K562 (cell line): ENCODE measurements around the gene MYRFL. TPM values are rescaled to one million over a fixed set of nuclear protein-coding genes. Genes with fewer than 3 reads are reported as not detected.

Experiments
- ATAC-seq: fragments of 200-7000 bp; cut with Tn5 transposase; 3 replicates; pipeline ENCODE4 v1.9.1; 2020; ENCODE audit warnings: moderate library complexity
- BruUV-seq: library from RNA; stranded (reverse); fragments of 400-500 nt; replicated peaks from 2 replicates; lab custom pipeline; 2021; lab: Mats Ljungman, UMichigan
- CTCF ChIA-PET: fragments of 300-600 bp; formaldehyde crosslinking; extraction: SDS; loops from one replicate; lab custom pipeline; 2021; ENCODE audit warnings: low intra/inter-chr PET ratio; lab: Yijun Ruan, JAX
- POLR2A ChIA-PET: fragments of 300-600, 350-650 bp; sonication (Branson Sonifier 250); formaldehyde crosslinking; extraction: SDS; loops from one replicate; lab custom pipeline; 2021; ENCODE audit warnings: antibody characterized with exemption, inconsistent platforms; lab: Yijun Ruan, JAX
- DNase-seq, 4 experiments: peaks; one replicate each; pipeline versions ENCODE4 v3.0.0 to v3.0.0-alpha.2; 2011 to 2018; ENCODE audit warnings: low spot score in 3 of 4, mixed read lengths in 3 of 4; ENCODE audit errors: extremely low read depth in 1 of 4
- FAIRE-seq: peaks from 2 replicates; lab custom pipeline; 2011; peaks lifted over from hg19 to GRCh38; lab: Jason Lieb, UNC
- H2AFZ ChIP-seq: 2 replicates; pipeline ENCODE4 v1.6.0; 2011; ENCODE audit warnings: low read depth, low read length, control low read depth, inconsistent platforms
- H3K27ac ChIP-seq: fragments of 200-600 bp; 3 replicates; pipeline ENCODE4 v1.8.0; 2011; ENCODE audit warnings: low read depth, mild to moderate bottlenecking, control low read depth, inconsistent platforms, low read length, moderate library complexity, mixed read lengths; ENCODE audit errors: extremely low read depth
- H3K27me3 ChIP-seq, 2 experiments: fragments of 300-600 bp in 1 of 2; 2 replicates in 1 of 2; 3 replicates in 1 of 2; pipeline versions ENCODE4 v1.6.0 to v1.8.0; 2011; ENCODE audit warnings: inconsistent platforms in 2 of 2, low read length in 2 of 2, mild to moderate bottlenecking in 1 of 2, mixed read lengths in 1 of 2, moderate library complexity in 1 of 2; ENCODE audit not compliant: control insufficient read depth in 2 of 2, insufficient read depth in 2 of 2
- H3K36me3 ChIP-seq: fragments of 300-600 bp; 3 replicates; pipeline ENCODE4 v1.8.0; 2011; ENCODE audit warnings: mild to moderate bottlenecking, low read length, inconsistent platforms; ENCODE audit not compliant: control insufficient read depth, insufficient read depth
- H3K4me1 ChIP-seq, 2 experiments: fragments of 200-600 bp in 1 of 2; replicated peaks in 1 of 2; 2 replicates in 1 of 2; 3 replicates in 1 of 2; pipeline versions ENCODE4 v1.5.1 to v1.8.0; 2011; ENCODE audit warnings: inconsistent platforms in 2 of 2, low read length in 2 of 2, mild to moderate bottlenecking in 1 of 2, mixed read lengths in 1 of 2, moderate library complexity in 1 of 2; ENCODE audit not compliant: control insufficient read depth in 2 of 2, insufficient read depth in 2 of 2
- H3K4me2 ChIP-seq: 2 replicates; pipeline ENCODE4 v1.6.1; 2011; ENCODE audit warnings: low read length, control low read depth, inconsistent platforms, mixed read lengths; ENCODE audit not compliant: insufficient read depth
- H3K4me3 ChIP-seq: fragments of 200-600 bp; sonication (generic), shearing (Covaris generic); 2 replicates; pipeline ENCODE4 v1.5.1; 2016; ENCODE audit warnings: control low read depth, inconsistent platforms
- H3K79me2 ChIP-seq: fragments of 200-600 bp; 3 replicates; pipeline ENCODE4 v1.8.0; 2011; ENCODE audit warnings: low read length, inconsistent platforms; ENCODE audit not compliant: control insufficient read depth, insufficient read depth
- H3K9ac ChIP-seq, 2 experiments: 2 replicates each; pipeline versions ENCODE4 v1.6.0 to v1.6.1; 2011; ENCODE audit warnings: low read depth in 2 of 2, low read length in 2 of 2, control low read depth in 1 of 2, inconsistent platforms in 1 of 2, mild to moderate bottlenecking in 1 of 2, mixed read lengths in 1 of 2; ENCODE audit not compliant: insufficient read depth in 1 of 2
- H3K9me1 ChIP-seq: one replicate; pipeline ENCODE4 v1.6.0; 2011; ENCODE audit warnings: inconsistent platforms, mild to moderate bottlenecking, low read length, moderate library complexity; ENCODE audit not compliant: control insufficient read depth, insufficient read depth
- H3K9me3 ChIP-seq: replicated peaks from 2 replicates; pipeline ENCODE4 v1.5.1; 2011; ENCODE audit warnings: low read depth, low read length, inconsistent platforms; ENCODE audit not compliant: control insufficient read depth, insufficient read depth
- H4K20me1 ChIP-seq: replicated peaks from 2 replicates; pipeline ENCODE4 v1.6.1; 2011; ENCODE audit warnings: low read length, inconsistent platforms, mixed read lengths; ENCODE audit not compliant: control insufficient read depth, insufficient read depth
- CHD2 ChIP-seq: IDR thresholded peaks from 2 replicates; pipeline ENCODE4 v1.6.1; 2011; ENCODE audit warnings: low read depth, low read length
- ETV5 ChIP-seq: sonication (generic); formaldehyde crosslinking; IDR thresholded peaks from 2 replicates; pipeline ENCODE4 v1.4.0; 2020; ENCODE audit warnings: low read depth, mild to moderate bottlenecking, missing genetic modification reagents
- LCOR ChIP-seq: sonication (generic); formaldehyde crosslinking; IDR thresholded peaks from 2 replicates; pipeline ENCODE4 v1.8.0; 2022; ENCODE audit warnings: mild to moderate bottlenecking, missing genetic modification reagents
- SMAD4 ChIP-seq: fragments of 250-450 bp; sonication (Bioruptor Pico); conservative IDR thresholded peaks from 2 replicates; pipeline ENCODE4 v1.8.0; 2021; ENCODE audit warnings: inconsistent platforms, mild to moderate bottlenecking, moderate library complexity
- TCF3 ChIP-seq: sonication (generic); formaldehyde crosslinking; IDR thresholded peaks from 2 replicates; pipeline ENCODE4 v1.4.0; 2020; ENCODE audit warnings: mild to moderate bottlenecking, missing genetic modification reagents
- TFE3 ChIP-seq: fragments of 450-650 bp; formaldehyde crosslinking; IDR thresholded peaks from 2 replicates; pipeline ENCODE4 v1.4.0; 2020; ENCODE audit warnings: mild to moderate bottlenecking, mixed read lengths
- ZZZ3 ChIP-seq: fragments of 450-650 bp; IDR thresholded peaks from 2 replicates; pipeline ENCODE4 v1.6.1; 2016; ENCODE audit warnings: antibody characterized with exemption, mild to moderate bottlenecking, moderate library complexity
- WGBS: fragments of 100-300 bp; shearing (Covaris generic); methylation state at CpG from one replicate; pipeline ENCODE4 v1.1.6; 2016; ENCODE audit warnings: low coverage, mixed read lengths; ENCODE audit not compliant: insufficient coverage; ENCODE audit errors: missing lambda C conversion rate; 5-methylcytosine and 5-hydroxymethylcytosine counted together
- in situ Hi-C: fragments of 300-500 bp; cut with MboI; formaldehyde crosslinking; loops from 4 replicates; pipeline ENCODE4 v1.15.0; 2018; ENCODE audit warnings: inconsistent platforms, mixed read lengths
- intact Hi-C: fragments of 100-400 bp; cut with micrococcal nuclease; formaldehyde crosslinking; loops from 2 replicates; pipeline ENCODE4 v1.14.2; 2022
- polyA plus RNA-seq, 8 experiments: library from polyadenylated mRNA; depleted of rRNA in 4 of 8; stranded (reverse) in 5 of 8; unstranded in 3 of 8; fragments of >200 nt; fragmentation: Nextera tagmentation in 2 of 8; fragmentation: Illumina TruSeq in 1 of 8; extraction: Ambion mirVana in 2 of 8; extraction: Trizol in 1 of 8; gene quantifications; 2 replicates each; pipeline versions ENCODE4 v1.2.1 to v1.2.3, GENCODE V29; 2011 to 2014; ENCODE audit warnings: inconsistent platforms in 1 of 8, missing spikeins in 1 of 8
- total RNA-seq, 7 experiments: library from RNA; depleted of rRNA in 6 of 7; stranded (reverse); fragments of >200 nt in 6 of 7; fragmentation: Illumina TruSeq in 2 of 7; extraction: Trizol in 2 of 7; gene quantifications; 2 replicates each; pipeline versions ENCODE4 v1.2.1 to v1.2.3, GENCODE V29; 2011 to 2021; ENCODE audit warnings: low replicate concordance in 1 of 7

Gene MYRFL
- total and polyA plus RNA-seq, 9 of the 15 experiments (the other 6 are each of a cell fraction or from before 2014, with no cell fraction given) = not detected

GRCh38 chr12:69886109-69886508 lies 61.1 kb downstream of the MYRFL start:
- WGBS = 2% methylated on average over 5 of the region's 5 CpGs
- TF ChIP-seq ETV5 (CRISPR knock-in tag) = no peak
- TF ChIP-seq LCOR (CRISPR knock-in tag) = no peak
- TF ChIP-seq SMAD4 = no peak
- no peak for TF ChIP-seq ZZZ3
- no peak for TF ChIP-seq CHD2
- no peak for TF ChIP-seq TCF3 (CRISPR knock-in tag)
- no peak for TF ChIP-seq TFE3 (CRISPR knock-in tag)
- TF ChIP-seq, all 486 proteins: peak for 0
- H4K20me1 ChIP-seq = no peaks in the 10 kb centered on the region; the same call in 1 of the 2 replicates
- ChIA-PET POLR2A (interaction anchor here (0.9 kb wide), 1 partner anchor 18 kb away, joined by 3 read pairs; no protein-coding TSS in a partner anchor), CTCF (no interaction called here)
- H3K9me1 ChIP-seq = no peaks in the 10 kb centered on the region
- ATAC-seq (no peak), DNase-seq (no peak), FAIRE-seq (no peak)
- no peaks in the 10 kb centered on the region for H3K79me2 ChIP-seq
- peaks cover 0 to 13% of the 10 kb centered on the region in 2 experiments; a peak in 2 of 5 replicates for H3K27me3 ChIP-seq
- H3K9me3 ChIP-seq = no peaks in the 10 kb centered on the region
- in situ Hi-C loops = no loop called here
- intact Hi-C loops = no loop called here
- BruUV-seq = no TSS peak
- H3K27ac ChIP-seq = no peak overlapping the region
- no peaks in the 10 kb centered on the region for H3K4me1 ChIP-seq
- H3K9ac ChIP-seq = no peak overlapping the region
- no peak overlapping the region for H3K4me2 ChIP-seq
- H2AFZ ChIP-seq = no peak overlapping the region
- H3K4me3 ChIP-seq = no peak overlapping the region
- H3K36me3 ChIP-seq = no peaks in the 10 kb centered on the region
